ENCODE data around the gene TOB1.
A peak's percentile ranks its signal among the peaks of the same experiment; 100 is the strongest.
"Not testable (repeated sequence)": the region's sequence is repeated elsewhere in the genome, so short reads cannot be mapped to it uniquely, and the experiment has no call there.

TOB1 gene

GRCh38 chr17:50867363-50868139 is 1.4 kb upstream of the TOB1 start:
- peak; percentile 77 for DNase-seq

DNA sequence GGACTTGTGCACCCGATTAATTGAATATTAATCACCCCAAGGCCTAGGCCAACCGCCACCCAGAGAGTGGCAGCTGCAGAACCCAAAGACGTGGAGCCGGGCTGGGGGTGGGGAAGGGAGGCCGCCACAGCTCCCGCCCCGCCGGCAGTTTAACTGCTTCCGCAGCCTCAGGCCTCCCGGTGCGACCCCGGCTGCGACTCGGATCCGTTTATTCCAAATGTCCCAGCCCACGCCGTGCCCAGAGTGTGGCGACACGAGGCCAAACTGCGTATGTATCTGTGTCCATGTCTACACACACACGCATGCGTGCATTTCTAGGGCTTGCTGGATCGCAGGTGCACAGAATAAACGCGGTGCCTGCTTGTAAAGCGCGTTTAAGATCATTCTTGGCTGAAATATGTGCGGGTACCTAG is 802 bp upstream of the TOB1 start:
- peak; percentile 59 for DNase-seq

GRCh38 chr17:50865868-50866260 is 290 bp downstream of the TOB1 start:
- DNase-seq = no peak

DNA sequence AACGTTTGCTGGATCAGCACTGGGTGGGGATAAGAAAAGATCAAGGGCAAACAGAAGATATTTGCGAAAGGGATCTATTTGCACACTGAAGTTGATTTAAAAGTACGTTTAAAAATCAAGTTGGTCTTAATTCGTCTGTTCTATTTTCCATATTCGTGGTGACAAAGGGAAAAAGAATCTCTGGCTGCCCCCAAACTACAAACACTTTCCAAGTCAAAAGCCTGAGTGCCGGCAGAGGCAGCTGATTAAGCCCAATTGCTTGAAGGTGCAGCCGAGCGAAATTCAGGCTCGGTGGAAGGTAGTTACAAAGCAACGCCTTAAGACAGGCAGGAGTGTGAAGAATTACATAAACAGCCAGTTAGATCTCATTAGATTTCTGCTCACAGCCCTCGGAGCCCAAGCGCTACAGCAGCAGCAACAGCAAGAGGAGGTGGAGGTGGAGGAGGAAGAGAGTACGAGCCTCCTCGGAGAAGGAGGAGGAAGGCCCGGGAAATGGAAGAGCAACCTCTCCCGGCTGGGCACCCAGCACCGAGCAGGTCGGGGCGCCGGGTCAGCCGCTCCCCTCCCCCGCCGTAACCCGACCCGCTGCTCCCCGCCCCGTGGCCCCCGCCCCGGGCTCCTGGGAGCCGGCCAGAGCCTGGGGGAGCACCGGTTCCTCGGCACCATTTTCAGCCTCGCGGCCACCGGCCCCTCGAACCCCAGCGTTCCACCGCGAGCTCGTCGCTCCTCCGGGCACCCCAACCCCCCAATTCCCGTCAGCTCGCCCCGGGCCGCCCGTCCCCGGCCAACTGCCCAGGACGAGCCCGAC is 890 bp downstream of the TOB1 start:
- peak; percentile 42 for DNase-seq

GRCh38 chr17:50864747-50865059 is 1.5 kb downstream of the TOB1 start:
- DNase-seq = no peak

DNA sequence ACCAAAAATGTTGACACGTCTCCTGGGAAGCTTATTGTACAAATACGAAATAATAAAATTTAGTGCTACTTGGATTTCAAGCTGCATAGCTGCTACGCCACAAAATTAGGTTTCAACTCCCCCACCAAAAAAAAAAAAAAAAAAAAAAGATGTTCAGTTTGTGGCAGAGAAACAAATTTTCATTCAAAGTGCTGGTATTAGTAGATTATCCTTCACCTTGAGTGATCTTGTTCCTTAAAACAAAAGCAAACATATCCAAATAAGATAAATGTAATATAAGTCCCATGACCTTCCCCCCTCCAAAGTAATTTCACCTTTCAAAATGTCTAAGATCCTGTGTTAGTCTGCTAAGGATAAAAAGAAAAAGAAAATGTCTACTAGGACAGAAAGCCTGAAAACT is 2.2 kb downstream of the TOB1 start:
- no peak for DNase-seq

DNA sequence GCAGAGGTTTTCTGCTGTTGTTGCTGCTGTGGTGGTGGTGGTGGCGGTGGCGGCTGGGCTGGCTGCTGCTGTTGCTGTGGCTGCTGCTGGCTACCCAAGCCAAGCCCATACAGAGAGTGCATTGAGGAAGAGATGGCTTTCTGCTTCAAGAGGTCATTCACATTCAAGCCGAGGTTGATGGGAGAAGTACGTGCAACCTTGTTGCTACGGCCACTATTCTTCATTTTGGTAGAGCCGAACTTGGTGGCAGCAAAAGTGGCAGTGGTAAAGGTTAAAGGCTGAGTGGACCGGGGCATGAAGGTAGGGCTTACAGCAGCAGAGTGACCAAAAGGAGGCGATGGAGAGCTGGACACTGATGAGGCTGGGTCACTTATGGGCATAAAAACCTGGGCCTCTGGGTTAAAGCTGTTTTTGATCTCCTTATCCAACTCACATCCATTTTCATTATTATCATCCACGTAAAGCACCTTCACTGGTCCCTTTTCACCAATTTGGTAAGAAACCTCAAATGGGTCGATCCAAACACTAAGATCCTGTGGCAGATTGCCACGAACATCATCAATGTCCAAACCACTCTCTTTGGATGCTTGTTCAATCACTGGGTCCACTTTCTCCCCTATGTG is 2.8 kb downstream of the TOB1 start:
- DNase-seq = peak; percentile 32

GRCh38 chr17:50861822-50862528 is 4.2 kb downstream of the TOB1 start:
- no peak for DNase-seq

GRCh38 chr17:50861334-50861676 is 4.8 kb downstream of the TOB1 start:
- DNase-seq = no peak

DNA sequence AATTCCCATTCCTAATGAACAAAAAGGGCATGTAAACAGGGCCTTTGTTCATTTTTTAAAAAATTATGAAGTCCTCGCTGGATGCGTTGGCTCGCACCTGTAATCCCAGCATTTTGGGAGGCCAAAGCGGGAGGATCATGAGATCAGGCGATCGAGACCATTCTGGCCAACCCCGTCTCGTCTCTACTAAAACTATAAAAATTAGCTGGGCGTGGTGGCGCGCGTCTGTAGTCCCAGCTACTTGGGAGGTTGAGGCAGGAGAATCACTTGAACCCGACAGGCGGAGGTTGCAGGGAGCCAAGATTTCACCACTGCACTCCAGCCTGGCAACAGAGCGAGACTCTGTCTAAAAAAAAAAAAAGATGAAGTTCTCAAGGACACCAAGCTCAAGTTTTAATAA is 6.4 kb downstream of the TOB1 start:
- not testable (repeated sequence) for DNase-seq

DNA sequence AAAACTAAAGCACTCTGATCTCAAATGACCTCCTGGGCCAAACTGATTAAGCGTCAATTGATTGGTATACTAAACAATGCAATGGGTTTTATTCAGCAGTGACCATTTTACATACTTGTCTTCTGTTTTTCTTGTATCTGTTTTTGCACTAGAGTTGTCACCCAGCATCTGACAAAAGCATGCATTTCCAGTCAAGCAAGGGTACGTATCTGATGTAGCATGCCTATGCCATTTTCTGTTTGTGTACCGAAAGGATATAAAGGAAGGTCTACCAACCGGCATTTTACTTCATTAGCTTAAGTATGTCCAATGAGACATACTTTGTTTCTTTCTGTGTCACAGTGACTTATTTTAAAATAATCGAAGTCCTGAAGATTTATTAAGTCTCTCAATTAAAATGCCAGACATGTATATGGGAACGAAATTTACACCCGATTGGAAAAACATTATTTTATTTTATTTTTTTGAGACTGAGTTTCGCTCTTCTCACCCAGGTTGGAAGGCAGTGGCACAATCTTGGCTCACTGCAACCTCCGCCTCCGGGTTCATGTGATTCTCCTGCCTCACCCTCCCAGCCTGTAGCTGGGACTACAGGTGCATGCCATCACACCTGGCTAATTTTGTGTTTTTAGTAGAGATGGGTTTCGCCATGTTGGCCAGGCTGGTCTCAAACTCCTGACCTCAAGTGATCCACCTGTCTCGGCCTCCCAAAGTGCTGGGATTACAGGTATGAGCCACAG is 7.5 kb downstream of the TOB1 start:
- no peak for DNase-seq

GRCh38 chr17:50856431-50856830 is 9.7 kb downstream of the TOB1 start:
- DNase-seq = no peak

DNA sequence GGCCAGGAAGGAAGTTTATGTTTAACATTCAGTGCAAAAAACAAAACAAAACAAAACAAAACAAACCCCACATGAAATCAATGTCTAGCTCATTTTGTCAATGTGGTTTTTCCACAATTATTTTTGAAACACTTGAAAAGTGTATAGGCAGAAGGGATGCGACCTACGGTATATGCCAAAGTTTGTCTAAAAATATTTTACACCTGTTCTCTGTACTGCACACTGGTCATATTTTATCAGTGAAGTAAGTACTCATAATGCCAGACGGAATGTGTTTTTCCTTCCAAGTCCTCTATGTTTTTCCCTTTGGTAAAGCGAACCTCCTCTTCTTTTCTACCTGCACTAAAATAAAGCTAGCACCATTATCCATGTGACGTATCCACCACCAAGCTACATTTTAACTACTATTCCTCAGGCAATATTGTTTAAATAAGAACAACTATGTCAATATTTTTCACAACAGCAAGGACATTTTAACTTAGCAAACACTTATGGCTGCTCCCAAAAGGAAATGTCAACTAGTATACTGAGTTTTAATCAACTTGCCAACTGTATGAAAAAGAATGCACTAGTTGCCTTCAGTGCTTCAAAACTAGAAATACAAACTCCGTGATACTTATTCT is 10.3 kb downstream of the TOB1 start:
- no peak for DNase-seq

- DNase-seq = no peak
These were observed 12.4 kb downstream of the TOB1 start for GRCh38 chr17:50853781-50854180.

GRCh38 chr17:50853015-50853615 is 13.0 kb downstream of the TOB1 start:
- DNase-seq = no peak

DNA sequence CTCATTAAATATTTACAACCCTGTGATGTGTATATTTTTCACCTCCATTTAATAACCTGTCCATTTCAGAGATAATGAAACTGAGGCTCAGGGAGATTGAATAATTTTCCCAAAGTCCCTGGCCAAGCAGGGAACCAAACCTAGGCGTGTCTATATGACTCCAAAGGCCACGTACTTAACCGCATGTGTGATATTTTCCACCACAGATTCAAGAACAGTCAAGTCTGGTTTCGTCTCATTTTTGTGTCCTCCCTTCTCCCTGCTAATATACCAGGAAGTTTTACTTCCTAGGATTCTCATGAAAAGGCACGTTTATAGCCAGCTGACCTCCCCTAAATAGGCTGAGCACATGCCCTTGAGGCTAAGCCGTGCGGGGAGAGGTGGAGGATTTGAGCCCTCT is 15.5 kb downstream of the TOB1 start:
- DNase-seq = no peak

GRCh38 chr17:50848711-50849110 is 17.4 kb downstream of the TOB1 start:
- no peak for DNase-seq

- no peak for DNase-seq
These were observed 18.1 kb downstream of the TOB1 start for GRCh38 chr17:50848039-50848438.

DNA sequence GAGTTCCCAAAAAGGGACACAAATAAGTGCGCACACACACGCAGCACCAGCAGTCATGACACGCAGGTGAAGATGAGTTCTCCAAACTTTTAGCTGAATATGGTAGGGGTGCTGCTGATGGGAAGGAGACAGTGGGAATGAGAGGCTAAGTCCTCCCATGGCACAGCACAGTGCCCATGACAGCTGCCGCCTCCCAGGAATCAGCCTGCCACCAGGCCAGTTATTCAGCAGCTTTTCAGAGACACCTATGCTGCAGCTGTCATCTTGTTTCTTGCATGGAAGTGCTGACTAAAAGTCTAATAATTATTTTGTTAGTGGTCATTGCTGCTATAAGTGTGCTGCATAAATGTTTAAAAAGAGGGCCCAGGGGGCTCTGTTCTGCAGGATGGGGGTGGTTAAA is 18.6 kb downstream of the TOB1 start:
- DNase-seq = no peak

- no peak for DNase-seq
These were observed 20.7 kb downstream of the TOB1 start for GRCh38 chr17:50845240-50846147.

Measured in stimulated activated CD4-positive, alpha-beta T cell treated with anti-CD3 and anti-CD28 coated beads, Interleukin-4, amount 100 ng/mL, for 1 hour (primary cell).